GM12874 (cell line): Measurements from ENCODE around the gene LBH.

Experiments used
- TF ChIP-seq, protein P1 (sequence below): IDR thresholded peaks from 2 replicates; pipeline ENCODE4 v1.5.1; 2011; ENCODE audit warnings: low read depth, mild to moderate bottlenecking, control low read depth, low read length, moderate library complexity; ENCODE audit not compliant: insufficient read depth

Gene LBH

DNA sequence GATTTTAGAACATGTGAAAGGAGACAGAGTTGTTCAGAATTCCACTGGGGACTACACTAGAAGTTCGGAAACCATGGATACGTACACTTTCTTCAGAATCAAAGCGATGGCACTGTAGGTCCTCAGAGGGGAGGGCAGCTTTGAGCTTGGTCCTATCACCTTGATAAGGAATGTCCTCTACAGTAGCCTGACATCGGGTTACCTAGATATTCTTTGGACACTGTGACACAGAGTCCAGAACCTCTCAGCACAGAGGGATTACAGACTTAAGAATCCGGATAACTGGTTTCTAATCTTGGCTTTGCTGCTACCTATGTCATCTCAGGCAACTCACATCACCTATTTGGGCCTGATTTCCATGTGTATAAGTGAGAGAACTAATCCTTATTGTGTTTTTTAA lies 14.0 kb downstream of the LBH start:
- TF ChIP-seq, protein P1, sequence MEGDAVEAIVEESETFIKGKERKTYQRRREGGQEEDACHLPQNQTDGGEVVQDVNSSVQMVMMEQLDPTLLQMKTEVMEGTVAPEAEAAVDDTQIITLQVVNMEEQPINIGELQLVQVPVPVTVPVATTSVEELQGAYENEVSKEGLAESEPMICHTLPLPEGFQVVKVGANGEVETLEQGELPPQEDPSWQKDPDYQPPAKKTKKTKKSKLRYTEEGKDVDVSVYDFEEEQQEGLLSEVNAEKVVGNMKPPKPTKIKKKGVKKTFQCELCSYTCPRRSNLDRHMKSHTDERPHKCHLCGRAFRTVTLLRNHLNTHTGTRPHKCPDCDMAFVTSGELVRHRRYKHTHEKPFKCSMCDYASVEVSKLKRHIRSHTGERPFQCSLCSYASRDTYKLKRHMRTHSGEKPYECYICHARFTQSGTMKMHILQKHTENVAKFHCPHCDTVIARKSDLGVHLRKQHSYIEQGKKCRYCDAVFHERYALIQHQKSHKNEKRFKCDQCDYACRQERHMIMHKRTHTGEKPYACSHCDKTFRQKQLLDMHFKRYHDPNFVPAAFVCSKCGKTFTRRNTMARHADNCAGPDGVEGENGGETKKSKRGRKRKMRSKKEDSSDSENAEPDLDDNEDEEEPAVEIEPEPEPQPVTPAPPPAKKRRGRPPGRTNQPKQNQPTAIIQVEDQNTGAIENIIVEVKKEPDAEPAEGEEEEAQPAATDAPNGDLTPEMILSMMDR: no peak

DNA sequence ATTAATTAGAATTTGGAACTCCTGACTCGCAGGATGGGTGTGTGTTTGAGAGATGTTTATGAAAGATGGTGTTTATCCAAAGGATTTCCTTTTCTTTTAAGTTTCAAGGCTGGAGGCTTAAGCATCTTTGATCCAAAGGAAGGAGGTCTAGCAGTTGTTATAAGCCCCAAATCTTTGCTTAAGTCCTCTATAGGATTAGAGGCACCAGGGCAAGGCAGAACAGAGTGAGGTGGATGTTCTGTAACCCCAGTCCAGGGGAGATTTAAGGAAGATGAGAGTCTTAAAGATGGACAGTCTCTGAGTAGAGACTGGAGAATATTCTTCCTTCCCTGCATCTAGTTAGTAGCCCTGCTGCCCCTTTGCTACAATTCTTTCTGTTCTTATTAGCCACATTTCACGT lies 17.5 kb downstream of the LBH start:
- TF ChIP-seq, protein P1: no peak

DNA sequence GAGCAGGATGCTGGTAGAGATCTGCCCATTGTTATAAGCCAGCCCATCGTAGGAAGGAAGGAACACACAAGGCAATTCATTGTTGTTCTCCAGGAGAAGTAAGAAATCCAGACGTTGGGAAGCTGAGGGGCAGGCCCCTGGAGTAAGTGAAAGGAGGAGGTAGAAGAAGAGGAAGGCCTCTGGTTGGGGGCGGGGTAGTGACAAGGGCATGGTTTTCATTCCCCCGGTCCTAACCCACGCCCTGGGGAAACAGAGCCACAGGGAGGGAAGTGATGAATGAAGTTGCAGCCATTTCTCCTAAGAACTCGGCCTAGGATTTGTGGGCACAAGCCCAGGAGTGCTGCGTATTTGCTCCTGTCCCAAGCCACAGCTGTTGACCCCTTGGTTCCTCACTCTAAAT lies 18.0 kb downstream of the LBH start:
- TF ChIP-seq, protein P1: no peak

DNA sequence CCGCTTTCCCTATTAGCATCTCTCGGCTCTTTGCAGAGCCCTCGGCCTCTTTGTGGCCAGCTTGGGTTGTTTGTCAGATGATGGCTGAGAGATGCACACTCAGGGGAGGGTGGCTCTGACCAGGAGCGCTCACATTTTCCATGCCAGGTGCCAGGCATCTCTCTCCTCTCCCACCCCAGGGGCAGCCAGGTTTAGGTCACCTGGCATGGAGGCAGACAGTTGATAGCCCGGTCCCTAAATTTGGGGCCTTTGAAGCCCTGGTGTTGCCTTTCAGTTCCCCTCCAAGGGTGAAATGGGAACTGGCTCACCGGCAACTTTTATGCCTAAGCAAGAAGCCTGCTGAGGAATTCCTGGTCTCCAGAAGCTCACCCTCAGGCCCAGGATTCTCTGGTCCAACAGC lies 19.1 kb downstream of the LBH start:
- TF ChIP-seq, protein P1: no peak

DNA sequence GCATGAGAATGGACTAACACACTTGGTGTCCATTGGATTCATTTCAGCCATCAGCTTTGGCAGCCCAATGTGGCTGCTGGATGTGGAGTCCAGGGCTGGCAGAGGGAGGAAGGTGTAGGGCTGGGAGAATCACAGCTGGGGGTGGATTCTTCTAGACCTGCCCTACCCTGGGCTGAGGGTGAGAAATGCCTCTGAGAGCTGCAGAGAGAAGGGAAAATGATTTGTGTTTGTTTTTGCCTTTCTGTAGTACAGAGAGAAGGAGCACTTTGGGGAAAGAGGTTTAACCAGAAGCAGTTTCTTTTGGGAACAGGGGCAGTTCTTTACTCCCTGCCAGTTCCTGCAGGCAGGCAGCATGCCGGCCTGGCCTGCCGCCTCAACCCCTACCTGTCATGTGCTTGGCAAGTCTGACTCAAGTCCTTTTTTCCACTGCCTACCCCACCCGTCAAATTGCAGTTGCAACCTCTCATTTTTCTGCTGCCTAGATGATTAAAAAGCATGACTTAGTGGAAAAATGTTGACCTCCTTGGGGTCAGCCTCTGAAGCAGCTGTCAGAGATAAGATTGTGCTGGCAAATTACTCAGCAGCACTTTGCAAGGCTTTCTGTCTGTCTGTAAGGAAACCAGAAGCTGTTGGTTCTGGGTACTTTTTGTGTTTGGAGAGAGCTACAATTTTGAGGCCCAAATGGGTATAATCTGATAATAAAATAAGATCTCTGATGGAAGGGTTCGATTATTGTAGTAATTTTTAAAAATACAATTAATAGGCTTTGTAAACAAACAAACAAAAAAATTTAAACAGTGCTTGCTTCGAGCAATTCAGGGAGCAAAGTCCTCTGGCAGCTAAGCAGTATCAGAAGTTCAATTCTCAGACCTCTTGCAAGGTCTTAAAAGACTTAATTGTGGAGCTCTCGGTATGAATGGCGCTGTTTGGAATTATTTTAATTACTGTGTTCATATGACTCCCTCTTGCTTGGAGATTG lies 21.7 kb downstream of the LBH start:
- TF ChIP-seq, protein P1: no peak

DNA sequence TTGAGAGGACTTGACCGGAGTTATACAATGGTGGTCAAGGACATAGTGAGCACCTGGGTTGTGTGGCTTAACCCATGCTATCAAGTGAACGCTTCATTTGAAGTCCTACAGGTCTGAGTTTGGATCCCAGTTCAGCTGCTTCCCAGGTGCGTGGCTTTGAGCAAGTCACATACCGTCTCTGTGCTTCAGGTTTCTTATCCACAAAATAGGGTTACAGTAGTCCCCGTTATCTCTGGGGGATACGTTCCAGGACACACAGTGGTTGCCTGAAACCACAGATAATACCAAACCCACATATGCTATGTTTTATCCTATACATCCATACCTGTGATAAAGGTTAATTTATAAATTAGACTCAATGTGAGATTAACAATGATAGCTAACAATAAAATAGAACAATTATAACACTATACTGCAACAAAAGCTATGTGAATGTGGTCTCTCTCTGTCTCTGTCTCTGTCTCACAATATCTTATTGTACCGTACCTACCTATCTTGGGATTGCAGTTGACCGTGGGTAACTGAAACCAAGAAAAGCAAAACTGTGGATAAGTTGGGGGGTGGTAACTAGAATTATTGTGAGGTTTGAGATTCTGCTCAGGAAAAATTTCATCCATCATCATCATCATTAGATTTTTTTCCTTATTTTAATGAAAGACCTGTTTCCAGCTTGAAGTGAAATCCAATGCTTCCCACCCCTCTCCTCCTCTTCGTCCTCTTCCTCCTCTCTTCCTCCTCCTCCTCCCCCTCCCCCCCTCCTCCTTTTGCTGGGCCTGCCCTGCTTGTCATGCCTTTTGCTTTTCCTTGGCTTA lies 22.7 kb downstream of the LBH start:
- TF ChIP-seq, protein P1: no peak

DNA sequence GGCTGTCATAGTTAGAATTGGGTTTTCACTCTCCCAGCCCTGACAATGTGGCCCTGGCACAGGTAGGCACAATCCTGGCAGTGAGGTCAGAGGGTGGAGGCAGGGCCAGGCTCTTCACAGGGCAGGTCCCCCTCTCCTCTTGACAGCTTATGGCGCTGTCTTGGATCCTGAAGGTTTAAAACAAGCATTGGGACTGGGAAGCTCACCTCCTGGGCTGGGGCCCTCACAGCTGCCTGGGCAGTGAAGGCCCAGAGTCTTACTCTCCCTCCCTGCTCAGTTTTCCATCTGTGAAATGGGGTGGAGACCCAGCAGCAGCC lies 23.3 kb downstream of the LBH start:
- TF ChIP-seq, protein P1: no peak
